Posterior vena cava (tissue), 2 donors: ENCODE results near the gene SLC26A5. TPM values are rescaled to one million over a fixed set of nuclear protein-coding genes. Genes with fewer than 3 reads are reported as not detected.

Experiments
- total RNA-seq, 2 donors: library from RNA; stranded (reverse); fragmentation: NEBNext Ultra II Directional; extraction: Animal tissue kit (Norgen Biotek cat#: 25700); gene quantifications; one replicate each; pipeline ENCODE4 v1.2.1, GENCODE V29; 2021
- donor health status: DM: yes; HTN: yes; CAD: no.
- donor health status: DM: yes; HTN: yes; CAD: no.

Gene SLC26A5
- total RNA-seq, 2 donors from 2014 or later, result not detected

Other genes starting within 250 kb of the SLC26A5 start
- 10 to 100 TPM; 38.7 to 43.5 TPM for gene PMPCB, start 148.8 kb downstream of the SLC26A5 start, total RNA-seq
- gene DNAJC2, start 101.4 kb downstream of the SLC26A5 start, total RNA-seq, result 10 to 100 TPM; 16.0 to 20.1 TPM
- 100 to 1,000 TPM in 1 of 2 donors, 10 to 100 TPM in 1; 97.8 to 105 TPM for gene PSMC2, start 98.6 kb downstream of the SLC26A5 start, total RNA-seq